Measurements from ENCODE around the gene NDUFB10. TPM values are rescaled to one million over a fixed set of nuclear protein-coding genes. Genes with fewer than 3 reads are reported as not detected.

Gene NDUFB10
- total RNA-seq, 1 donor from 2014 or later: 153 TPM

GRCh38 chr16:1932050-1933028 is 27.0 kb upstream of the NDUFB10 start:
- peaks cover 3% of the 10 kb centered on the region for H3K36me3 Mint-ChIP-seq (ENCODE audit: low read depth, unreplicated experiment)
- Histone ChIP-seq H3K9ac (ENCODE audit: low read length) (no peak overlapping the region), H3K4me2 (ENCODE audit: low read length) (no peak overlapping the region), H3K4me1 (ENCODE audit: insufficient read depth, low read length) (peaks cover 6% of the 10 kb centered on the region), H3K27ac (ENCODE audit: low read depth, low read length) (no peak overlapping the region), H3K27me3 (ENCODE audit: insufficient read depth, low read length) (no peaks in the 10 kb centered on the region), H3K36me3 (ENCODE audit: insufficient read depth, low read length) (no peaks in the 10 kb centered on the region), H3K9me3 (ENCODE audit: insufficient read depth, low read depth, low read length) (no peaks in the 10 kb centered on the region), H2AFZ (ENCODE audit: low read depth, low read length) (no peak overlapping the region), H3K4me3 (ENCODE audit: insufficient read depth, low read depth, low read length) (no peak overlapping the region), H4K20me1 (ENCODE audit: insufficient read depth, low read length) (no peaks in the 10 kb centered on the region), H3K79me2 (ENCODE audit: insufficient read depth, low read length) (no peaks in the 10 kb centered on the region)
- H3K27me3 Mint-ChIP-seq (ENCODE audit: low read depth, unreplicated experiment): peaks cover 12% of the 10 kb centered on the region
- H3K4me1 Mint-ChIP-seq (ENCODE audit: low read depth, unreplicated experiment): no peaks in the 10 kb centered on the region
- no peak overlapping the region for H3K27ac Mint-ChIP-seq (ENCODE audit: unreplicated experiment)
- TF ChIP-seq EZH2 (IDR thresholded peaks at IDR 0.05; ENCODE audit: insufficient read depth, low read length): no peak
- no peak for TF ChIP-seq CTCF (IDR thresholded peaks at IDR 0.05; ENCODE audit: insufficient read depth, low read depth, low read length)
- FAIRE-seq: no peak
- no peak for DNase-seq (ENCODE audit: low read depth)
- H3K4me3 Mint-ChIP-seq (ENCODE audit: unreplicated experiment): no peak overlapping the region
- H3K9me3 Mint-ChIP-seq (ENCODE audit: unreplicated experiment): no peaks in the 10 kb centered on the region

- DNase-seq (ENCODE audit: low read depth): no peak
- Histone ChIP-seq H3K4me1 (ENCODE audit: insufficient read depth, low read length) (peaks cover 6% of the 10 kb centered on the region), H3K27ac (ENCODE audit: low read depth, low read length) (no peak overlapping the region), H3K79me2 (ENCODE audit: insufficient read depth, low read length) (no peaks in the 10 kb centered on the region), H3K36me3 (ENCODE audit: insufficient read depth, low read length) (peaks cover 4% of the 10 kb centered on the region), H4K20me1 (ENCODE audit: insufficient read depth, low read length) (no peaks in the 10 kb centered on the region), H2AFZ (ENCODE audit: low read depth, low read length) (no peak overlapping the region), H3K4me2 (ENCODE audit: low read length) (no peak overlapping the region), H3K27me3 (ENCODE audit: insufficient read depth, low read length) (no peaks in the 10 kb centered on the region), H3K9ac (ENCODE audit: low read length) (no peak overlapping the region), H3K4me3 (ENCODE audit: insufficient read depth, low read depth, low read length) (no peak overlapping the region), H3K9me3 (ENCODE audit: insufficient read depth, low read depth, low read length) (no peaks in the 10 kb centered on the region)
- Mint-ChIP-seq H3K27ac (ENCODE audit: unreplicated experiment) (no peak overlapping the region), H3K27me3 (ENCODE audit: low read depth, unreplicated experiment) (peaks cover 11% of the 10 kb centered on the region), H3K4me1 (ENCODE audit: low read depth, unreplicated experiment) (no peaks in the 10 kb centered on the region), H3K4me3 (ENCODE audit: unreplicated experiment) (no peak overlapping the region), H3K36me3 (ENCODE audit: low read depth, unreplicated experiment) (peaks cover 5% of the 10 kb centered on the region), H3K9me3 (ENCODE audit: unreplicated experiment) (no peaks in the 10 kb centered on the region)
- TF ChIP-seq CTCF (IDR thresholded peaks at IDR 0.05; ENCODE audit: insufficient read depth, low read depth, low read length) (no peak), EZH2 (IDR thresholded peaks at IDR 0.05; ENCODE audit: insufficient read depth, low read length) (no peak)
- FAIRE-seq: no peak
Observed at GRCh38 chr16:1933097-1933661, 26.2 kb upstream of the NDUFB10 start.
